ENCODE data around the gene TSPAN7.

DNA sequence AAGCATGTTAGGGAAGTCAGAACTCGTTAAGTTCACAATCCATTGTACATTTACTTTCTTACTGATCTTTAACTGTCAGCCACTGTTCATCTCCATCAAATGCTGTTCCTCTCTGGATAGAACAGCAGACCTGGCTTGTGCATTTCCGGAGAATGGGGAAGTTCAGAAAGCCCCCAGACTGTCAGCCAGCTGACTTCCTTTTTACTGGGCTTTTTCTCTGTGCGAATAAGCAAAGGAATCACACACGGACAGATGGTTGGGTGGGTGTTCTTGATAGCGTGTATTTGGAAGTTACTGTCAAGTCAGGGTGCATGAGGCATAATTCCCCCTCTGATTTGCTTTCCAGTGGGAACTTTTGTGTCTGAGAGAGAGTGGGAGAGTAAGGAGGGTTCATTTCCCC lies 56.8 kb downstream of the TSPAN7 start:
- TF ChIP-seq, protein P1, sequence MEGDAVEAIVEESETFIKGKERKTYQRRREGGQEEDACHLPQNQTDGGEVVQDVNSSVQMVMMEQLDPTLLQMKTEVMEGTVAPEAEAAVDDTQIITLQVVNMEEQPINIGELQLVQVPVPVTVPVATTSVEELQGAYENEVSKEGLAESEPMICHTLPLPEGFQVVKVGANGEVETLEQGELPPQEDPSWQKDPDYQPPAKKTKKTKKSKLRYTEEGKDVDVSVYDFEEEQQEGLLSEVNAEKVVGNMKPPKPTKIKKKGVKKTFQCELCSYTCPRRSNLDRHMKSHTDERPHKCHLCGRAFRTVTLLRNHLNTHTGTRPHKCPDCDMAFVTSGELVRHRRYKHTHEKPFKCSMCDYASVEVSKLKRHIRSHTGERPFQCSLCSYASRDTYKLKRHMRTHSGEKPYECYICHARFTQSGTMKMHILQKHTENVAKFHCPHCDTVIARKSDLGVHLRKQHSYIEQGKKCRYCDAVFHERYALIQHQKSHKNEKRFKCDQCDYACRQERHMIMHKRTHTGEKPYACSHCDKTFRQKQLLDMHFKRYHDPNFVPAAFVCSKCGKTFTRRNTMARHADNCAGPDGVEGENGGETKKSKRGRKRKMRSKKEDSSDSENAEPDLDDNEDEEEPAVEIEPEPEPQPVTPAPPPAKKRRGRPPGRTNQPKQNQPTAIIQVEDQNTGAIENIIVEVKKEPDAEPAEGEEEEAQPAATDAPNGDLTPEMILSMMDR (IDR thresholded peaks at IDR 0.05) = no peak
- no peak for TF ChIP-seq POLR2AphosphoS5 (IDR thresholded peaks at IDR 0.05)
- TF ChIP-seq POLR2A (IDR thresholded peaks at IDR 0.05) = no peak
- TF ChIP-seq EP300 (IDR thresholded peaks at IDR 0.05) = no peak

All from suprapubic skin (tissue), 4 donors.